ENCODE results near the gene RALGAPA2. TPM values are rescaled to one million over a fixed set of nuclear protein-coding genes. Genes with fewer than 3 reads are reported as not detected.

Gene RALGAPA2
- total and polyA plus RNA-seq, 2 donors (not counting 3 experiments of a cell fraction or from before 2014, with no cell fraction given): 10.0 to 46.8 TPM

- no peaks in the 10 kb centered on the region for H3K9me3 ChIP-seq (replicated peaks; ENCODE audit: control insufficient read depth, insufficient read depth, low read length)
- peaks cover 2% of the 10 kb centered on the region for H3K79me2 ChIP-seq (ENCODE audit: control insufficient read depth, insufficient read depth, low read length)
- H2AFZ ChIP-seq (ENCODE audit: low read depth, low read length): no peak overlapping the region
- no peak overlapping the region for H3K27ac ChIP-seq (ENCODE audit: insufficient read depth, low read depth, low read length)
- peaks cover 6% of the 10 kb centered on the region for H3K4me1 ChIP-seq (ENCODE audit: control insufficient read depth, extremely low read depth, insufficient read depth, low read length)
- no peak overlapping the region for H3K4me3 ChIP-seq (replicated peaks in 1 of 3; ENCODE audit: insufficient read depth in 1 of 3, low read depth in 1 of 3, low read length in 3 of 3)
- no peak overlapping the region for H3K9ac ChIP-seq (replicated peaks; ENCODE audit: extremely low read depth, insufficient read depth, low read length)
- FAIRE-seq (no peak), DNase-seq (ENCODE audit: low read depth, low spot score) (no peak)
- peaks cover 2% of the 10 kb centered on the region for H4K20me1 ChIP-seq (replicated peaks; ENCODE audit: control insufficient read depth, extremely low read depth, insufficient read depth, low read length)
- no peaks in the 10 kb centered on the region for H3K9me1 ChIP-seq (replicated peaks; ENCODE audit: control insufficient read depth, extremely low read depth, insufficient read depth, low read length)
- H3K27me3 ChIP-seq (ENCODE audit: control insufficient read depth in 2 of 2, insufficient read depth in 2 of 2, low read length in 2 of 2): no peaks in the 10 kb centered on the region
- BruUV-seq (replicated peaks): no TSS peak
- TF ChIP-seq, protein P1, sequence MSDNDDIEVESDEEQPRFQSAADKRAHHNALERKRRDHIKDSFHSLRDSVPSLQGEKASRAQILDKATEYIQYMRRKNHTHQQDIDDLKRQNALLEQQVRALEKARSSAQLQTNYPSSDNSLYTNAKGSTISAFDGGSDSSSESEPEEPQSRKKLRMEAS (IDR thresholded peaks at IDR 0.05; ENCODE audit: insufficient read depth, insufficient read length): no peak
- TF ChIP-seq MYC (IDR thresholded peaks at IDR 0.05; ENCODE audit: low read depth, low read length) (no peak), GATA2 (IDR thresholded peaks at IDR 0.05; ENCODE audit: insufficient read depth, insufficient read length, low read depth, low read length) (no peak), EZH2 (IDR thresholded peaks at IDR 0.05; ENCODE audit: borderline replicate concordance, low read depth, low read length, severe bottlenecking) (no peak), FOS (IDR thresholded peaks at IDR 0.05; ENCODE audit: borderline replicate concordance, insufficient read depth, low read length) (no peak), POLR2A (IDR thresholded peaks at IDR 0.05; ENCODE audit: low read depth, low read length) (no peak), JUN (IDR thresholded peaks at IDR 0.05; ENCODE audit: borderline replicate concordance, insufficient read depth, insufficient read length, low read depth) (no peak), POLR2AphosphoS5 (IDR thresholded peaks at IDR 0.05; ENCODE audit: insufficient read depth, low read depth, low read length) (no peak)
- TF ChIP-seq, protein P2, sequence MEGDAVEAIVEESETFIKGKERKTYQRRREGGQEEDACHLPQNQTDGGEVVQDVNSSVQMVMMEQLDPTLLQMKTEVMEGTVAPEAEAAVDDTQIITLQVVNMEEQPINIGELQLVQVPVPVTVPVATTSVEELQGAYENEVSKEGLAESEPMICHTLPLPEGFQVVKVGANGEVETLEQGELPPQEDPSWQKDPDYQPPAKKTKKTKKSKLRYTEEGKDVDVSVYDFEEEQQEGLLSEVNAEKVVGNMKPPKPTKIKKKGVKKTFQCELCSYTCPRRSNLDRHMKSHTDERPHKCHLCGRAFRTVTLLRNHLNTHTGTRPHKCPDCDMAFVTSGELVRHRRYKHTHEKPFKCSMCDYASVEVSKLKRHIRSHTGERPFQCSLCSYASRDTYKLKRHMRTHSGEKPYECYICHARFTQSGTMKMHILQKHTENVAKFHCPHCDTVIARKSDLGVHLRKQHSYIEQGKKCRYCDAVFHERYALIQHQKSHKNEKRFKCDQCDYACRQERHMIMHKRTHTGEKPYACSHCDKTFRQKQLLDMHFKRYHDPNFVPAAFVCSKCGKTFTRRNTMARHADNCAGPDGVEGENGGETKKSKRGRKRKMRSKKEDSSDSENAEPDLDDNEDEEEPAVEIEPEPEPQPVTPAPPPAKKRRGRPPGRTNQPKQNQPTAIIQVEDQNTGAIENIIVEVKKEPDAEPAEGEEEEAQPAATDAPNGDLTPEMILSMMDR (IDR thresholded peaks at IDR 0.05; ENCODE audit: extremely low read depth in 1 of 2, insufficient read depth in 1 of 2, low read depth in 1 of 2, low read length in 2 of 2): no peak
- no peak overlapping the region for H3K4me2 ChIP-seq (ENCODE audit: insufficient read depth, low read length)
- dilution Hi-C loops (cut with MboI; ENCODE audit: extremely low pct_ligation_motif_present, low sequenced_read_pairs) (no loop called here), intact Hi-C loops (cut with micrococcal nuclease) (no loop called here)
- no peaks in the 10 kb centered on the region for H3K36me3 ChIP-seq (ENCODE audit: control insufficient read depth in 2 of 2, extremely low read depth in 1 of 2, insufficient read depth in 2 of 2, low read length in 2 of 2)
- CTCF ChIA-PET: no interaction called here
- POLR2A ChIA-PET: no interaction called here
Measured at GRCh38 chr20:20692587-20692986, 19.9 kb downstream of the RALGAPA2 start.

Measured in endothelial cell of umbilical vein (primary cell).